K562 (cell line): ENCODE measurements around the gene SCGB1D1. TPM values are rescaled to one million over a fixed set of nuclear protein-coding genes. Genes with fewer than 3 reads are reported as not detected.

Experiments used
- ATAC-seq: fragments of 200-7000 bp; cut with Tn5 transposase; 3 replicates; pipeline ENCODE4 v1.9.1; 2020; ENCODE audit warnings: moderate library complexity
- Bru-seq: library from RNA; stranded (reverse); fragments of 400-500 nt; gene quantifications from one replicate; lab custom pipeline; 2021; lab: Mats Ljungman, UMichigan
- BruChase-seq, 2 experiments: library from RNA; stranded (reverse); fragments of 400-500 nt; gene quantifications; one replicate each; lab custom pipeline; 2021; lab: Mats Ljungman, UMichigan
- BruUV-seq: library from RNA; stranded (reverse); fragments of 400-500 nt; replicated peaks from 2 replicates; lab custom pipeline; 2021; lab: Mats Ljungman, UMichigan
- CTCF ChIA-PET: fragments of 300-600 bp; formaldehyde crosslinking; extraction: SDS; loops from one replicate; lab custom pipeline; 2021; ENCODE audit warnings: low intra/inter-chr PET ratio; lab: Yijun Ruan, JAX
- POLR2A ChIA-PET: fragments of 300-600, 350-650 bp; sonication (Branson Sonifier 250); formaldehyde crosslinking; extraction: SDS; loops from one replicate; lab custom pipeline; 2021; ENCODE audit warnings: antibody characterized with exemption, inconsistent platforms; lab: Yijun Ruan, JAX
- DNase-seq, 4 experiments: peaks; one replicate each; pipeline versions ENCODE4 v3.0.0 to v3.0.0-alpha.2; 2011 to 2018; ENCODE audit warnings: low spot score in 3 of 4, mixed read lengths in 3 of 4; ENCODE audit errors: extremely low read depth in 1 of 4
- FAIRE-seq: peaks from 2 replicates; lab custom pipeline; 2011; peaks lifted over from hg19 to GRCh38; lab: Jason Lieb, UNC
- H2AFZ ChIP-seq: 2 replicates; pipeline ENCODE4 v1.6.0; 2011; ENCODE audit warnings: low read depth, low read length, control low read depth, inconsistent platforms
- H3K27ac ChIP-seq: fragments of 200-600 bp; 3 replicates; pipeline ENCODE4 v1.8.0; 2011; ENCODE audit warnings: low read depth, mild to moderate bottlenecking, control low read depth, inconsistent platforms, low read length, moderate library complexity, mixed read lengths; ENCODE audit errors: extremely low read depth
- H3K27me3 ChIP-seq, 2 experiments: fragments of 300-600 bp in 1 of 2; 2 replicates in 1 of 2; 3 replicates in 1 of 2; pipeline versions ENCODE4 v1.6.0 to v1.8.0; 2011; ENCODE audit warnings: inconsistent platforms in 2 of 2, low read length in 2 of 2, mild to moderate bottlenecking in 1 of 2, mixed read lengths in 1 of 2, moderate library complexity in 1 of 2; ENCODE audit not compliant: control insufficient read depth in 2 of 2, insufficient read depth in 2 of 2
- H3K36me3 ChIP-seq: fragments of 300-600 bp; 3 replicates; pipeline ENCODE4 v1.8.0; 2011; ENCODE audit warnings: mild to moderate bottlenecking, low read length, inconsistent platforms; ENCODE audit not compliant: control insufficient read depth, insufficient read depth
- H3K4me1 ChIP-seq, 2 experiments: fragments of 200-600 bp in 1 of 2; replicated peaks in 1 of 2; 2 replicates in 1 of 2; 3 replicates in 1 of 2; pipeline versions ENCODE4 v1.5.1 to v1.8.0; 2011; ENCODE audit warnings: inconsistent platforms in 2 of 2, low read length in 2 of 2, mild to moderate bottlenecking in 1 of 2, mixed read lengths in 1 of 2, moderate library complexity in 1 of 2; ENCODE audit not compliant: control insufficient read depth in 2 of 2, insufficient read depth in 2 of 2
- H3K4me2 ChIP-seq: 2 replicates; pipeline ENCODE4 v1.6.1; 2011; ENCODE audit warnings: low read length, control low read depth, inconsistent platforms, mixed read lengths; ENCODE audit not compliant: insufficient read depth
- H3K4me3 ChIP-seq: fragments of 200-600 bp; sonication (generic), shearing (Covaris generic); 2 replicates; pipeline ENCODE4 v1.5.1; 2016; ENCODE audit warnings: control low read depth, inconsistent platforms
- H3K79me2 ChIP-seq: fragments of 200-600 bp; 3 replicates; pipeline ENCODE4 v1.8.0; 2011; ENCODE audit warnings: low read length, inconsistent platforms; ENCODE audit not compliant: control insufficient read depth, insufficient read depth
- H3K9ac ChIP-seq, 2 experiments: 2 replicates each; pipeline versions ENCODE4 v1.6.0 to v1.6.1; 2011; ENCODE audit warnings: low read depth in 2 of 2, low read length in 2 of 2, control low read depth in 1 of 2, inconsistent platforms in 1 of 2, mild to moderate bottlenecking in 1 of 2, mixed read lengths in 1 of 2; ENCODE audit not compliant: insufficient read depth in 1 of 2
- H3K9me1 ChIP-seq: one replicate; pipeline ENCODE4 v1.6.0; 2011; ENCODE audit warnings: inconsistent platforms, mild to moderate bottlenecking, low read length, moderate library complexity; ENCODE audit not compliant: control insufficient read depth, insufficient read depth
- H3K9me3 ChIP-seq: replicated peaks from 2 replicates; pipeline ENCODE4 v1.5.1; 2011; ENCODE audit warnings: low read depth, low read length, inconsistent platforms; ENCODE audit not compliant: control insufficient read depth, insufficient read depth
- H4K20me1 ChIP-seq: replicated peaks from 2 replicates; pipeline ENCODE4 v1.6.1; 2011; ENCODE audit warnings: low read length, inconsistent platforms, mixed read lengths; ENCODE audit not compliant: control insufficient read depth, insufficient read depth
- BMI1 ChIP-seq: fragments of 150-350 bp; IDR thresholded peaks from 2 replicates; pipeline ENCODE4 v1.6.1; 2014; ENCODE audit warnings: low read length
- CBFA2T2 ChIP-seq: fragments of 450-650 bp; conservative IDR thresholded peaks from 2 replicates; pipeline ENCODE4 v1.6.1; 2017; ENCODE audit warnings: mild to moderate bottlenecking
- HNRNPK ChIP-seq: fragments of 200-400 bp; formaldehyde crosslinking; IDR thresholded peaks from one replicate; pipeline ENCODE4 v1.6.1; 2018; ENCODE audit warnings: mild to moderate bottlenecking, low read depth, low read length; ENCODE audit not compliant: poor library complexity, severe bottlenecking
- HNRNPL ChIP-seq: fragments of 200-400 bp; formaldehyde crosslinking; IDR thresholded peaks from 2 replicates; pipeline ENCODE4 v1.6.1; 2017; ENCODE audit warnings: low read depth, mild to moderate bottlenecking, low read length
- HOXB6 ChIP-seq: fragments of 250-450 bp; sonication (Bioruptor Pico); IDR thresholded peaks from 2 replicates; pipeline ENCODE4 v1.5.1; 2022; ENCODE audit warnings: mild to moderate bottlenecking, borderline replicate concordance
- MYBL2 ChIP-seq, 2 experiments: fragments of 450-650 bp in 1 of 2; sonication (generic) in 1 of 2; formaldehyde crosslinking in 1 of 2; IDR thresholded peaks; 2 replicates each; pipeline versions ENCODE4 v1.6.1 to v1.8.1; 2017 to 2022; ENCODE audit warnings: borderline replicate concordance in 1 of 2, inconsistent platforms in 1 of 2, low read depth in 1 of 2, mild to moderate bottlenecking in 1 of 2, missing genetic modification reagents in 1 of 2, moderate library complexity in 1 of 2
- NR2F6 ChIP-seq: fragments of 450-650 bp; formaldehyde crosslinking; IDR thresholded peaks from 2 replicates; pipeline ENCODE4 v1.4.0; 2020; ENCODE audit warnings: mild to moderate bottlenecking
- PYGO2 ChIP-seq: fragments of 450-650 bp; IDR thresholded peaks from 2 replicates; pipeline ENCODE4 v1.6.1; 2016; ENCODE audit warnings: mild to moderate bottlenecking, missing genetic modification characterization, moderate library complexity, missing compliant biosample characterization
- TGIF2 ChIP-seq: sonication (generic); formaldehyde crosslinking; IDR thresholded peaks from 2 replicates; pipeline ENCODE4 v1.8.1; 2022; ENCODE audit warnings: mild to moderate bottlenecking, missing genetic modification reagents, moderate library complexity
- TOE1 ChIP-seq, 2 experiments: fragments of 450-650 bp in 1 of 2; sonication (generic) in 1 of 2; formaldehyde crosslinking in 1 of 2; IDR thresholded peaks; 2 replicates each; pipeline versions ENCODE4 v1.7.1 to v1.8.0; 2016 to 2022; ENCODE audit warnings: borderline replicate concordance in 2 of 2, mild to moderate bottlenecking in 2 of 2, antibody characterized with exemption in 1 of 2, inconsistent platforms in 1 of 2, low read depth in 1 of 2, missing genetic modification reagents in 1 of 2, moderate library complexity in 1 of 2
- ZNF75A ChIP-seq: fragments of 450-650 bp; formaldehyde crosslinking; IDR thresholded peaks from 2 replicates; pipeline ENCODE4 v1.4.0; 2020; ENCODE audit warnings: mild to moderate bottlenecking
- whole genome bisulfite sequencing: fragments of 100-300 bp; shearing (Covaris generic); methylation state at CpG from one replicate; pipeline ENCODE4 v1.1.6; 2016; ENCODE audit warnings: low coverage, mixed read lengths; ENCODE audit not compliant: insufficient coverage; ENCODE audit errors: missing lambda C conversion rate; 5-methylcytosine and 5-hydroxymethylcytosine counted together
- in situ Hi-C: fragments of 300-500 bp; cut with MboI; formaldehyde crosslinking; loops from 4 replicates; pipeline ENCODE4 v1.15.0; 2018; ENCODE audit warnings: inconsistent platforms, mixed read lengths
- intact Hi-C: fragments of 100-400 bp; cut with micrococcal nuclease; formaldehyde crosslinking; loops from 2 replicates; pipeline ENCODE4 v1.14.2; 2022
- long read RNA-seq, 3 experiments: library from polyadenylated mRNA in 2 of 3; library from RNA in 1 of 3; unstranded in 2 of 3; stranded (forward) in 1 of 3; transcript quantifications; one replicate each; pipeline ENCODE4 v2.0.0, GENCODE V29; 2019 to 2022
- polyA minus RNA-seq, 3 experiments: library from RNA; depleted of rRNA, polyadenylated mRNA; stranded (reverse); fragments of >200 nt; gene quantifications; 2 replicates each; pipeline ENCODE4 v1.2.3, GENCODE V29; 2011
- polyA plus RNA-seq, 8 experiments: library from polyadenylated mRNA; depleted of rRNA in 4 of 8; stranded (reverse) in 5 of 8; unstranded in 3 of 8; fragments of >200 nt; fragmentation: Nextera tagmentation in 2 of 8; fragmentation: Illumina TruSeq in 1 of 8; extraction: Ambion mirVana in 2 of 8; extraction: Trizol in 1 of 8; gene quantifications; 2 replicates each; pipeline versions ENCODE4 v1.2.1 to v1.2.3, GENCODE V29; 2011 to 2014; ENCODE audit warnings: inconsistent platforms in 1 of 8, missing spikeins in 1 of 8
- total RNA-seq, 7 experiments: library from RNA; depleted of rRNA in 6 of 7; stranded (reverse); fragments of >200 nt in 6 of 7; fragmentation: Illumina TruSeq in 2 of 7; extraction: Trizol in 2 of 7; gene quantifications; 2 replicates each; pipeline versions ENCODE4 v1.2.1 to v1.2.3, GENCODE V29; 2011 to 2021; ENCODE audit warnings: low replicate concordance in 1 of 7
- TF ChIP-seq, protein P1 (sequence below): fragments of 250-450 bp; sonication (Bioruptor Pico); IDR thresholded peaks from 2 replicates; pipeline ENCODE4 v1.5.0; 2021
- TF ChIP-seq, protein P2 (sequence below): fragments of 250-450 bp; sonication (Bioruptor Pico); IDR thresholded peaks from 2 replicates; pipeline ENCODE4 v1.4.0; 2020; ENCODE audit warnings: mild to moderate bottlenecking, moderate library complexity

Gene SCGB1D1, protein sequence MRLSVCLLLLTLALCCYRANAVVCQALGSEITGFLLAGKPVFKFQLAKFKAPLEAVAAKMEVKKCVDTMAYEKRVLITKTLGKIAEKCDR
- not detected in 2 replicates for total RNA-seq (2011; cell fraction: chromatin; rRNA removed; ENCODE audit: low replicate concordance)
- total RNA-seq (2011; cell fraction: nucleolus; rRNA removed): not detected in 2 replicates
- total RNA-seq (2011; cell fraction: nucleoplasm; rRNA removed): not detected in 2 replicates
- total RNA-seq (2014; rRNA removed): not detected in 2 replicates
- total RNA-seq (2014; rRNA removed; fragmentation: Illumina TruSeq; extraction: Trizol): not detected in 2 replicates
- total RNA-seq (2015; rRNA removed; fragmentation: Illumina TruSeq; extraction: Trizol): not detected in 2 replicates
- not detected in 2 replicates for total RNA-seq (2021)
- polyA plus RNA-seq (2011; rRNA removed): not detected in 2 replicates
- polyA plus RNA-seq (2011; cell fraction: cytosol; rRNA removed): not detected in 2 replicates
- polyA plus RNA-seq (2011; cell fraction: nucleus; rRNA removed): not detected in 2 replicates
- polyA plus RNA-seq (2012): not detected in 2 replicates
- not detected in 2 replicates for polyA plus RNA-seq (2014; fragmentation: Illumina TruSeq; extraction: Trizol)
- polyA plus RNA-seq (2014; fragmentation: Nextera tagmentation; extraction: Ambion mirVana): not detected
- not detected in 2 replicates for polyA plus RNA-seq (2014; rRNA removed)
- polyA minus RNA-seq (2011; rRNA and poly(A)+ RNA removed): not detected in 2 replicates
- polyA minus RNA-seq (2011; cell fraction: cytosol; rRNA and poly(A)+ RNA removed): not detected in 2 replicates
- not detected in 2 replicates for polyA minus RNA-seq (2011; cell fraction: nucleus; rRNA and poly(A)+ RNA removed)
- Bru-seq, nascent RNA: not detected
- not detected for BruChase-seq, experiment 1, labeled RNA remaining after a 2-hour chase
- not detected for BruChase-seq, experiment 2, labeled RNA remaining after a 6-hour chase
- long read RNA-seq, experiment 1: 0 reads
- long read RNA-seq, experiment 2: 0 reads
- long read RNA-seq, experiment 3: 0 reads

DNA sequence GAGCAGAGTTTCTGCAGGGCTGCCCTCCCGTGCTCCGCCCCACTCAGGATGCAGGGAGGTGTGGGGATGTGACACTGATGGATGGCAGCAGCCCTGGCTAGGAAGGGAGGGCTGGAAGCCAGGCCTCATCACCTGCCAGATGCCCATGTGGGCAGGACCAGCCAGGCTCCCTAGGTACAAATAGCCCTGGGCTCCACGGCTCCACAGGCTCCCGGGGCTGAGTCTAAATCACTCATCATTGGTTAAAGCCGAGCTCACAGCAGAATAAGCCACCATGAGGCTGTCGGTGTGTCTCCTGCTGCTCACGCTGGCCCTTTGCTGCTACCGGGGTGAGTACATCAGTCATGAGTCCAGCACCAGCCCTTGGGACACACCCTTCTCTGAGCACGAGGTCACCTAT is at the start of gene SCGB1D1:
Gene SCGB1D1, plus strand, starts transcription at position 206 of the 400 bp plus-strand sequence. Its CDS starts 69 bp downstream, at position 275.
- H4K20me1 ChIP-seq: 0 out of 2 replicates have a peak, but pooled peaks cover 4% of the 10 kb centered on the region
- H3K4me2 ChIP-seq: no peak within 1 kb of the TSS
- CTCF ChIA-PET: no interaction called here
- H3K27ac ChIP-seq: no peak within 1 kb of the TSS
- no peaks in the 10 kb centered on the region for H3K9me1 ChIP-seq
- H3K9me3 ChIP-seq: no peaks in the 10 kb centered on the region
- no TSS peak for BruUV-seq
- FAIRE-seq (no peak), ATAC-seq (no peak), DNase-seq (no peak)
- H3K79me2 ChIP-seq: no peaks in the 10 kb centered on the region
- intact Hi-C loops (no loop called here), in situ Hi-C loops (no loop called here)
- WGBS: 0% methylated on average over 9 of the region's 9 CpGs
- H3K9ac ChIP-seq: no peak within 1 kb of the TSS
- H3K36me3 ChIP-seq: no peaks in the 10 kb centered on the region
- POLR2A ChIA-PET: no interaction called here
- no peaks in the 10 kb centered on the region for H3K4me1 ChIP-seq
- TF ChIP-seq BMI1: no peak
- no peak for TF ChIP-seq CBFA2T2
- TF ChIP-seq ZNF75A (CRISPR knock-in tag): no peak
- TF ChIP-seq NR2F6 (CRISPR knock-in tag): no peak
- no peak for TF ChIP-seq HNRNPL
- TF ChIP-seq MYBL2 (IDR thresholded peaks at IDR 0.05; ENCODE audit: low read depth): no peak
- no peak for TF ChIP-seq MYBL2 (CRISPR knock-in tag; IDR thresholded peaks at IDR 0.05; ENCODE audit: borderline replicate concordance)
- no peak for TF ChIP-seq TOE1 (IDR thresholded peaks at IDR 0.05; ENCODE audit: borderline replicate concordance)
- no peak for TF ChIP-seq TOE1 (CRISPR knock-in tag; IDR thresholded peaks at IDR 0.05; ENCODE audit: borderline replicate concordance, low read depth)
- TF ChIP-seq, protein P1, sequence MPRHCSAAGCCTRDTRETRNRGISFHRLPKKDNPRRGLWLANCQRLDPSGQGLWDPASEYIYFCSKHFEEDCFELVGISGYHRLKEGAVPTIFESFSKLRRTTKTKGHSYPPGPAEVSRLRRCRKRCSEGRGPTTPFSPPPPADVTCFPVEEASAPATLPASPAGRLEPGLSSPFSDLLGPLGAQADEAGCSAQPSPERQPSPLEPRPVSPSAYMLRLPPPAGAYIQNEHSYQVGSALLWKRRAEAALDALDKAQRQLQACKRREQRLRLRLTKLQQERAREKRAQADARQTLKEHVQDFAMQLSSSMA (CRISPR knock-in tag): no peak
- TF ChIP-seq, protein P2, sequence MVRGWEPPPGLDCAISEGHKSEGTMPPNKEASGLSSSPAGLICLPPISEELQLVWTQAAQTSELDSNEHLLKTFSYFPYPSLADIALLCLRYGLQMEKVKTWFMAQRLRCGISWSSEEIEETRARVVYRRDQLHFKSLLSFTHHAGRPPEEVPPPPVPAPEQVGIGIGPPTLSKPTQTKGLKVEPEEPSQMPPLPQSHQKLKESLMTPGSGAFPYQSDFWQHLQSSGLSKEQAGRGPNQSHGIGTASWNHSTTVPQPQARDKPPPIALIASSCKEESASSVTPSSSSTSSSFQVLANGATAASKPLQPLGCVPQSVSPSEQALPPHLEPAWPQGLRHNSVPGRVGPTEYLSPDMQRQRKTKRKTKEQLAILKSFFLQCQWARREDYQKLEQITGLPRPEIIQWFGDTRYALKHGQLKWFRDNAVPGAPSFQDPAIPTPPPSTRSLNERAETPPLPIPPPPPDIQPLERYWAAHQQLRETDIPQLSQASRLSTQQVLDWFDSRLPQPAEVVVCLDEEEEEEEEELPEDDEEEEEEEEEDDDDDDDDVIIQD (CRISPR knock-in tag): no peak
- no peak for TF ChIP-seq PYGO2 (tag)
- TF ChIP-seq HNRNPK: no peak
- no peak for TF ChIP-seq HOXB6 (CRISPR knock-in tag)
- TF ChIP-seq TGIF2 (CRISPR knock-in tag): no peak
- TF ChIP-seq, all 486 proteins: peak for 0
- Histone ChIP-seq H3K4me3 (no peak within 1 kb of the TSS), H2AFZ (no peak within 1 kb of the TSS), H3K27me3 (peaks cover 27 to 55% of the 10 kb centered on the region in 2 experiments)
